ENCODE measurements around the gene PACS1.
"Not testable (repeated sequence)": the region's sequence is repeated elsewhere in the genome, so short reads cannot be mapped to it uniquely, and the experiment has no call there.

Gene PACS1

GRCh38 chr11:66111158-66111557 is 41.1 kb downstream of the PACS1 start:
- H3K27me3 ChIP-seq (ENCODE audit: insufficient read depth, low read length): no peaks in the 10 kb centered on the region
- peak overlapping the region; percentile 54 for H3K4me2 ChIP-seq (ENCODE audit: low read length)
- H3K36me3 ChIP-seq (ENCODE audit: insufficient read depth, low read length): peaks cover 8% of the 10 kb centered on the region; the same call in 1 of the 2 replicates
- H3K4me3 ChIP-seq (ENCODE audit: low read depth, low read length, poor library complexity, severe bottlenecking): no peak overlapping the region
- H3K9ac ChIP-seq (ENCODE audit: low read length): peak overlapping the region; percentile 19; the same call in 1 of the 2 replicates
- H2AFZ ChIP-seq (ENCODE audit: low read length): no peak overlapping the region
- no peaks in the 10 kb centered on the region for H4K20me1 ChIP-seq (ENCODE audit: insufficient read depth, low read length)
- H3K9me2 ChIP-seq (ENCODE audit: low read depth, low read length): no peaks in the 10 kb centered on the region
- TF ChIP-seq EZH2 (IDR thresholded peaks at IDR 0.05; ENCODE audit: borderline replicate concordance, low read length): no peak
- TF ChIP-seq, protein P1, sequence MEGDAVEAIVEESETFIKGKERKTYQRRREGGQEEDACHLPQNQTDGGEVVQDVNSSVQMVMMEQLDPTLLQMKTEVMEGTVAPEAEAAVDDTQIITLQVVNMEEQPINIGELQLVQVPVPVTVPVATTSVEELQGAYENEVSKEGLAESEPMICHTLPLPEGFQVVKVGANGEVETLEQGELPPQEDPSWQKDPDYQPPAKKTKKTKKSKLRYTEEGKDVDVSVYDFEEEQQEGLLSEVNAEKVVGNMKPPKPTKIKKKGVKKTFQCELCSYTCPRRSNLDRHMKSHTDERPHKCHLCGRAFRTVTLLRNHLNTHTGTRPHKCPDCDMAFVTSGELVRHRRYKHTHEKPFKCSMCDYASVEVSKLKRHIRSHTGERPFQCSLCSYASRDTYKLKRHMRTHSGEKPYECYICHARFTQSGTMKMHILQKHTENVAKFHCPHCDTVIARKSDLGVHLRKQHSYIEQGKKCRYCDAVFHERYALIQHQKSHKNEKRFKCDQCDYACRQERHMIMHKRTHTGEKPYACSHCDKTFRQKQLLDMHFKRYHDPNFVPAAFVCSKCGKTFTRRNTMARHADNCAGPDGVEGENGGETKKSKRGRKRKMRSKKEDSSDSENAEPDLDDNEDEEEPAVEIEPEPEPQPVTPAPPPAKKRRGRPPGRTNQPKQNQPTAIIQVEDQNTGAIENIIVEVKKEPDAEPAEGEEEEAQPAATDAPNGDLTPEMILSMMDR (IDR thresholded peaks at IDR 0.05; ENCODE audit: low read length): no peak
- H3F3A ChIP-seq (ENCODE audit: insufficient read depth, low read length): no peaks in the 10 kb centered on the region
- peaks cover 10% of the 10 kb centered on the region for H3K79me2 ChIP-seq (ENCODE audit: insufficient read depth, low read length)
- H3K27ac ChIP-seq (ENCODE audit: low read depth, low read length, poor library complexity, severe bottlenecking): peak overlapping the region; percentile 87
- H3K4me1 ChIP-seq (ENCODE audit: insufficient read depth, low read length, severe bottlenecking): peaks cover 85% of the 10 kb centered on the region
- H3K9me3 ChIP-seq (ENCODE audit: low read length): no peaks in the 10 kb centered on the region

GRCh38 chr11:66112041-66112491 is 42.0 kb downstream of the PACS1 start:
- Histone ChIP-seq H3K27me3 (ENCODE audit: insufficient read depth, low read length) (no peaks in the 10 kb centered on the region), H3F3A (ENCODE audit: insufficient read depth, low read length) (no peaks in the 10 kb centered on the region), H3K9ac (ENCODE audit: low read length) (peak overlapping the region; percentile 26; the same call in 1 of the 2 replicates), H2AFZ (ENCODE audit: low read length) (no peak overlapping the region), H3K4me1 (ENCODE audit: insufficient read depth, low read length, severe bottlenecking) (peaks cover 85% of the 10 kb centered on the region), H3K4me2 (ENCODE audit: low read length) (peak overlapping the region; percentile 54), H3K36me3 (ENCODE audit: insufficient read depth, low read length) (peaks cover 4% of the 10 kb centered on the region; the same call in 1 of the 2 replicates), H3K27ac (ENCODE audit: low read depth, low read length, poor library complexity, severe bottlenecking) (peak overlapping the region; percentile 87), H3K9me2 (ENCODE audit: low read depth, low read length) (no peaks in the 10 kb centered on the region), H3K79me2 (ENCODE audit: insufficient read depth, low read length) (peaks cover 10% of the 10 kb centered on the region), H3K9me3 (ENCODE audit: low read length) (no peaks in the 10 kb centered on the region), H3K4me3 (ENCODE audit: low read depth, low read length, poor library complexity, severe bottlenecking) (no peak overlapping the region), H4K20me1 (ENCODE audit: insufficient read depth, low read length) (no peaks in the 10 kb centered on the region)
- TF ChIP-seq EZH2 (IDR thresholded peaks at IDR 0.05; ENCODE audit: borderline replicate concordance, low read length): no peak
- TF ChIP-seq, protein P1 (IDR thresholded peaks at IDR 0.05; ENCODE audit: low read length): no peak

DNA sequence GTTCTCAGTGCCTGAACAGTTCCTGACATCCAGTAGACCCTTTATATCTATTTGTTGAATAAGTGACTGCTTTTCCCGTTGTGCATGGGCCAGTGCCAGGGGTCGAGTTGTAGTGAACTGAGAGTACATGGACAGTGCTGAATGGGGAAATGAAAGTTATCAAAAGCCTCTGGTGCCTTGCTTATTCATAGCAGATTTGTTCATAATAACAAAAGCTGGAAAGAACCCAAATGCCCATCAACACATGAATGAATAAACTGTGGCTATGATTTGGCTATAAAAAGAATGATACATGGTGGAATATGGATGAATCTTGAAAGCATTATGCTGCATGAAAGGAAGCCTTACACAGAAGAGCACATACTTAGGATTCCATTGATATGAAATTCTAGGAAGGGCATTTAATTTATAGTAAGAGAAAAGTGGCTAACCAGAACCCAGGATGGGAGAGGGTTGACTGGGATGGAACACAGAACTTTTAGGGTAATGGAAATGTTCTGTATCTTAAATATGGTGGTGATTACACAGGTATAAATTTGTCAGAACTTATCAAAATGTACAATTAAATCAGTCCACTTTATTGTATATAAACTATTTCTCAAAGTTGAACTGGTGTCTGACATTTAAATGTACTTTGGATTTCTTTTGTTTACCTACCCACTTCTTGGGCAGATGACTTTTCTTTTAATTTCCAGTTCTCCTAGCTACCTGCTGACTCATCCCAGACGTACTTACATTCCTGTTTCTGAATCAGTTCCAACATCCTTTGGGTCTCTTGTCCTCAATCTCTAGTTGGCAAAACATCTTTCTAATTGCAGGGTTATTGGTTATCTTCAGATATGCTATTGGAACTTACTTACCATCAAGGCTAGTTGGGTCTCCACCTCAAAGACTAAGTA is 42.8 kb downstream of the PACS1 start:
- Histone ChIP-seq H3K9ac (ENCODE audit: low read length) (peak overlapping the region; percentile 26), H3K27ac (ENCODE audit: low read depth, low read length, poor library complexity, severe bottlenecking) (peak overlapping the region; percentile 87), H2AFZ (ENCODE audit: low read length) (no peak overlapping the region), H3F3A (ENCODE audit: insufficient read depth, low read length) (no peaks in the 10 kb centered on the region), H3K79me2 (ENCODE audit: insufficient read depth, low read length) (peaks cover 11% of the 10 kb centered on the region), H3K27me3 (ENCODE audit: insufficient read depth, low read length) (no peaks in the 10 kb centered on the region), H3K4me1 (ENCODE audit: insufficient read depth, low read length, severe bottlenecking) (peaks cover 82% of the 10 kb centered on the region), H4K20me1 (ENCODE audit: insufficient read depth, low read length) (no peaks in the 10 kb centered on the region), H3K36me3 (ENCODE audit: insufficient read depth, low read length) (no peaks in the 10 kb centered on the region), H3K9me2 (ENCODE audit: low read depth, low read length) (no peaks in the 10 kb centered on the region), H3K4me2 (ENCODE audit: low read length) (peak overlapping the region; percentile 54), H3K9me3 (ENCODE audit: low read length) (no peaks in the 10 kb centered on the region), H3K4me3 (ENCODE audit: low read depth, low read length, poor library complexity, severe bottlenecking) (peak overlapping the region; percentile 35)
- TF ChIP-seq EZH2 (IDR thresholded peaks at IDR 0.05; ENCODE audit: borderline replicate concordance, low read length): no peak
- TF ChIP-seq, protein P1 (IDR thresholded peaks at IDR 0.05; ENCODE audit: low read length): no peak

- Histone ChIP-seq H3K27ac (ENCODE audit: low read depth, low read length, poor library complexity, severe bottlenecking) (peak overlapping the region; percentile 87), H3K79me2 (ENCODE audit: insufficient read depth, low read length) (peaks cover 27% of the 10 kb centered on the region), H3K9ac (ENCODE audit: low read length) (peak overlapping the region; percentile 39; the same call in 1 of the 2 replicates), H3K4me2 (ENCODE audit: low read length) (peak overlapping the region; percentile 54), H3K4me1 (ENCODE audit: insufficient read depth, low read length, severe bottlenecking) (peaks cover 97% of the 10 kb centered on the region)
- H3K27me3 ChIP-seq (ENCODE audit: insufficient read depth, low read length); H4K20me1 ChIP-seq (ENCODE audit: insufficient read depth, low read length); H3K4me3 ChIP-seq (ENCODE audit: low read depth, low read length, poor library complexity, severe bottlenecking); H3K9me3 ChIP-seq (ENCODE audit: low read length); H3K9me2 ChIP-seq (ENCODE audit: low read depth, low read length); H3K36me3 ChIP-seq (ENCODE audit: insufficient read depth, low read length); H2AFZ ChIP-seq (ENCODE audit: low read length); H3F3A ChIP-seq (ENCODE audit: insufficient read depth, low read length): not testable (repeated sequence)
Observed at GRCh38 chr11:66114957-66115356, 44.9 kb downstream of the PACS1 start.

Data from OCI-LY1 (cell line).